ENCODE data around the gene SERTAD3.
"Not testable (repeated sequence)": the region's sequence is repeated elsewhere in the genome, so short reads cannot be mapped to it uniquely, and the experiment has no call there.

The SERTAD3 gene

GRCh38 chr19:40444000-40444824 is at the start of gene SERTAD3:
SERTAD3 (minus strand) TSS chr19:40444335; CDS start chr19:40442080, 2,255 bp downstream.
- Histone ChIP-seq H3K27ac (peak within 1 kb of the TSS; percentile 94 to 100), H3K4me3 (peak within 1 kb of the TSS; percentile 96)
- DNase-seq (ENCODE audit: low spot score), result peak; percentile 98
- no peak for TF ChIP-seq CTCF (IDR thresholded peaks at IDR 0.05)

- Histone ChIP-seq H3K27ac (no peak overlapping the region), H3K4me3 (no peak overlapping the region)
- TF ChIP-seq CTCF (IDR thresholded peaks at IDR 0.05), result no peak
- DNase-seq (ENCODE audit: low spot score), result no peak
Measured at GRCh38 chr19:40493778-40494177, 49.6 kb upstream of the SERTAD3 start.

GRCh38 chr19:40492274-40492673 is 48.1 kb upstream of the SERTAD3 start:
- Histone ChIP-seq H3K4me3 (no peak overlapping the region), H3K27ac (no peak overlapping the region)
- TF ChIP-seq CTCF (IDR thresholded peaks at IDR 0.05), result no peak
- DNase-seq (ENCODE audit: low spot score), result no peak

- no peak for DNase-seq (ENCODE audit: low spot score)
- TF ChIP-seq CTCF (IDR thresholded peaks at IDR 0.05), result no peak
- Histone ChIP-seq H3K4me3 (no peak overlapping the region), H3K27ac (no peak overlapping the region)
Measured at GRCh38 chr19:40489882-40490230, 45.7 kb upstream of the SERTAD3 start.

GRCh38 chr19:40486017-40486416 is 41.9 kb upstream of the SERTAD3 start:
- H3K4me3 ChIP-seq, result no peak overlapping the region
- no peak for DNase-seq (ENCODE audit: low spot score)
- TF ChIP-seq CTCF (IDR thresholded peaks at IDR 0.05), result no peak
- no peak overlapping the region for H3K27ac ChIP-seq

GRCh38 chr19:40475878-40476644 is 31.9 kb upstream of the SERTAD3 start:
- not testable (repeated sequence) for DNase-seq (ENCODE audit: low spot score); H3K27ac ChIP-seq; H3K4me3 ChIP-seq

- Histone ChIP-seq H3K27ac (no peak overlapping the region), H3K4me3 (no peak overlapping the region)
- no peak for DNase-seq (ENCODE audit: low spot score)
- TF ChIP-seq CTCF (IDR thresholded peaks at IDR 0.05), result no peak
Measured at GRCh38 chr19:40474737-40475136, 30.6 kb upstream of the SERTAD3 start.
